Liver (tissue), 9 donors: ENCODE measurements around the gene RIT2. TPM values are rescaled to one million over a fixed set of nuclear protein-coding genes. Genes with fewer than 3 reads are reported as not detected.
A peak's percentile ranks its signal among the peaks of the same experiment; 100 is the strongest.

Source experiments
- DNase-seq: peaks from one replicate; pipeline ENCODE4 v3.0.0-alpha.2; 2017; ENCODE audit warnings: low spot score
- H3K27ac ChIP-seq, 2 donors: one replicate each; pipeline ENCODE4 v1.7.0; 2013; ENCODE audit warnings: inconsistent platforms in 2 of 2, low read length in 2 of 2, control low read depth in 1 of 2, low read depth in 1 of 2, mild to moderate bottlenecking in 1 of 2
- H3K27me3 ChIP-seq, 4 donors: one replicate each; pipeline versions ENCODE4 v1.6.1 to v1.7.0; 2013; ENCODE audit warnings: low read length in 3 of 4, inconsistent platforms in 1 of 4, mild to moderate bottlenecking in 1 of 4, moderate library complexity in 1 of 4; ENCODE audit not compliant: control insufficient read depth in 4 of 4, insufficient read depth in 4 of 4
- H3K36me3 ChIP-seq, 4 donors: one replicate each; pipeline versions ENCODE4 v1.6.1 to v1.7.0; 2013; ENCODE audit warnings: low read length in 3 of 4, mild to moderate bottlenecking in 3 of 4, low read depth in 1 of 4, moderate library complexity in 1 of 4; ENCODE audit not compliant: control insufficient read depth in 4 of 4, insufficient read depth in 3 of 4
- H3K4me1 ChIP-seq, 4 donors: one replicate each; pipeline versions ENCODE4 v1.6.1 to v1.7.0; 2013; ENCODE audit warnings: low read length in 3 of 4, mild to moderate bottlenecking in 3 of 4, moderate library complexity in 1 of 4; ENCODE audit not compliant: control insufficient read depth in 4 of 4, insufficient read depth in 4 of 4
- H3K4me3 ChIP-seq, 3 donors: one replicate each; pipeline versions ENCODE4 v1.6.1 to v1.7.0; 2013; ENCODE audit warnings: low read length in 3 of 3, control low read depth in 1 of 3, low read depth in 1 of 3, mild to moderate bottlenecking in 1 of 3
- H3K9ac ChIP-seq, 2 donors: one replicate each; pipeline ENCODE4 v1.7.0; 2013; ENCODE audit warnings: low read length in 2 of 2, mild to moderate bottlenecking in 2 of 2, moderate library complexity in 2 of 2, control low read depth in 1 of 2, low read depth in 1 of 2
- H3K9me3 ChIP-seq, 4 donors: one replicate each; pipeline versions ENCODE4 v1.6.1 to v1.7.0; 2013; ENCODE audit warnings: low read length in 3 of 4; ENCODE audit not compliant: control insufficient read depth in 4 of 4
- ATF3 ChIP-seq: IDR thresholded peaks from 2 replicates; pipeline ENCODE4 v1.6.1; 2016; ENCODE audit warnings: antibody characterized with exemption
- CTCF ChIP-seq: fragments of 150-350 bp; IDR thresholded peaks from 2 replicates; pipeline ENCODE4 v1.5.1; 2017; ENCODE audit warnings: improper control_type of control experiment, low read depth, low read length; ENCODE audit not compliant: missing input control
- EGR1 ChIP-seq, 2 donors: IDR thresholded peaks; 2 replicates each; pipeline ENCODE4 v1.6.1; 2016 to 2018; ENCODE audit warnings: antibody characterized with exemption in 2 of 2, low read depth in 2 of 2
- FOXA1 ChIP-seq: IDR thresholded peaks from 2 replicates; pipeline ENCODE4 v1.6.1; 2016; ENCODE audit warnings: antibody characterized with exemption
- FOXA2 ChIP-seq: IDR thresholded peaks from 2 replicates; pipeline ENCODE4 v1.6.1; 2016; ENCODE audit warnings: antibody characterized with exemption
- GABPA ChIP-seq, 2 donors: IDR thresholded peaks in 1 of 2; conservative IDR thresholded peaks in 1 of 2; 2 replicates each; pipeline ENCODE4 v1.6.1; 2016; ENCODE audit warnings: antibody characterized with exemption in 2 of 2, mild to moderate bottlenecking in 1 of 2, moderate library complexity in 1 of 2
- HNF4A ChIP-seq, 2 donors: conservative IDR thresholded peaks; 2 replicates each; pipeline ENCODE4 v1.6.1; 2016; ENCODE audit warnings: antibody characterized with exemption in 2 of 2, mild to moderate bottlenecking in 2 of 2
- JUND ChIP-seq, 2 donors: IDR thresholded peaks; 2 replicates each; pipeline ENCODE4 v1.6.1; 2016; ENCODE audit warnings: antibody characterized with exemption in 2 of 2
- MAX ChIP-seq: IDR thresholded peaks from 2 replicates; pipeline ENCODE4 v1.6.1; 2016; ENCODE audit warnings: antibody characterized with exemption
- NR2F2 ChIP-seq: IDR thresholded peaks from 2 replicates; pipeline ENCODE4 v1.6.1; 2016; ENCODE audit warnings: antibody characterized with exemption
- RAD21 ChIP-seq, 2 donors: IDR thresholded peaks; 2 replicates each; pipeline ENCODE4 v1.6.1; 2016; ENCODE audit warnings: antibody characterized with exemption in 2 of 2, mild to moderate bottlenecking in 2 of 2
- REST ChIP-seq: IDR thresholded peaks from 2 replicates; pipeline ENCODE4 v1.6.1; 2016; ENCODE audit warnings: antibody characterized with exemption, mild to moderate bottlenecking
- RXRA ChIP-seq, 2 donors: IDR thresholded peaks; 2 replicates each; pipeline ENCODE4 v1.6.1; 2017 to 2018; ENCODE audit warnings: antibody characterized with exemption in 2 of 2, mild to moderate bottlenecking in 1 of 2
- TAF1 ChIP-seq: conservative IDR thresholded peaks from 2 replicates; pipeline ENCODE4 v1.6.1; 2016; ENCODE audit warnings: antibody characterized with exemption, mild to moderate bottlenecking
- YY1 ChIP-seq: IDR thresholded peaks from 2 replicates; pipeline ENCODE4 v1.6.1; 2016; ENCODE audit warnings: antibody characterized with exemption, mild to moderate bottlenecking
- ZBTB33 ChIP-seq: IDR thresholded peaks from 2 replicates; pipeline ENCODE4 v1.6.1; 2016; ENCODE audit warnings: antibody characterized with exemption
- WGBS: extraction: QIAGEN DNeasy Blood & Tissue Kit; methylation state at CpG from one replicate; pipeline ENCODE4 v1.1.7; 2013; 5-methylcytosine and 5-hydroxymethylcytosine counted together
- polyA plus RNA-seq, 2 donors: library from polyadenylated mRNA; stranded (reverse) in 1 of 2; unstranded in 1 of 2; fragments of 200-250 nt in 1 of 2; fragments of >200 nt in 1 of 2; fragmentation: Nextera tagmentation in 1 of 2; extraction: Ambion mirVana in 1 of 2; gene quantifications; one replicate each; pipeline versions ENCODE4 v1.2.1 to v1.2.3, GENCODE V29; 2013 to 2015
- total RNA-seq, 2 donors: library from RNA; depleted of rRNA; stranded (reverse); fragments of >200 nt; gene quantifications; one replicate each; pipeline ENCODE4 v1.2.3, GENCODE V29; 2014
- donor health status: healthy.
- donor health status: healthy.
- donor health status: healthy.
- donor health status: healthy.
- donor health status: healthy.

RIT2 gene
- total and polyA plus RNA-seq, 4 donors, result not detected

GRCh38 chr18:43129946-43130524 lies 14.6 kb upstream of the RIT2 start:
- Histone ChIP-seq H3K4me3 (peak overlapping the region; percentile 33 to 66 (median 44)), H3K9me3 (no peaks in the 10 kb centered on the region), H3K9ac (peak overlapping the region in 1 of 2 donors; percentile 42), H3K4me1 (peaks cover 0 to 6% (median 2%) of the 10 kb centered on the region in 4 donors), H3K27ac (no peak overlapping the region), H3K36me3 (no peaks in the 10 kb centered on the region), H3K27me3 (no peaks in the 10 kb centered on the region)
- TF ChIP-seq FOXA2, result no peak
- TF ChIP-seq FOXA1, result no peak
- no peak for TF ChIP-seq HNF4A (conservative IDR thresholded peaks at IDR 0.05)
- no peak for TF ChIP-seq CTCF
- TF ChIP-seq MAX, result no peak
- no peak for TF ChIP-seq REST
- no peak for TF ChIP-seq NR2F2
- no peak for TF ChIP-seq RAD21 (IDR thresholded peaks at IDR 0.05)
- no peak for TF ChIP-seq EGR1 (IDR thresholded peaks at IDR 0.05; ENCODE audit: low read depth in 2 of 2)
- no peak for TF ChIP-seq JUND (IDR thresholded peaks at IDR 0.05)
- no peak for TF ChIP-seq TAF1
- no peak for TF ChIP-seq YY1
- TF ChIP-seq RXRA (IDR thresholded peaks at IDR 0.05), result no peak
- no peak for TF ChIP-seq GABPA (IDR thresholded peaks at IDR 0.05 in 1 of 2, conservative IDR thresholded peaks at IDR 0.05 in 1 of 2)
- WGBS, result 68% methylated on average over 5 of the region's 5 CpGs
- DNase-seq, result no peak

- no peak for DNase-seq
- Histone ChIP-seq H3K4me1 (peaks cover 0 to 6% (median 2%) of the 10 kb centered on the region in 4 donors), H3K4me3 (no peak overlapping the region), H3K27me3 (no peaks in the 10 kb centered on the region), H3K36me3 (no peaks in the 10 kb centered on the region), H3K27ac (no peak overlapping the region), H3K9ac (no peak overlapping the region), H3K9me3 (no peaks in the 10 kb centered on the region)
- whole genome bisulfite sequencing, result 71% methylated on average over 3 of the region's 3 CpGs
- no peak for TF ChIP-seq RAD21 (IDR thresholded peaks at IDR 0.05)
These were observed 10.0 kb upstream of the RIT2 start for GRCh38 chr18:43125471-43125870.

GRCh38 chr18:43122955-43123354 lies 7.5 kb upstream of the RIT2 start:
- no peak for DNase-seq
- H3K27ac ChIP-seq, result no peak overlapping the region
- no peak overlapping the region for H3K4me3 ChIP-seq
- H3K4me1 ChIP-seq, result no peaks in the 10 kb centered on the region
- no peak overlapping the region for H3K9ac ChIP-seq
- no peaks in the 10 kb centered on the region for H3K36me3 ChIP-seq
- no peaks in the 10 kb centered on the region for H3K9me3 ChIP-seq
- no peaks in the 10 kb centered on the region for H3K27me3 ChIP-seq
- TF ChIP-seq TAF1 (no peak), EGR1 (IDR thresholded peaks at IDR 0.05; ENCODE audit: low read depth in 2 of 2) (no peak), REST (no peak), RXRA (IDR thresholded peaks at IDR 0.05) (no peak), NR2F2 (no peak), ATF3 (no peak), ZBTB33 (no peak), MAX (no peak)
